Measurements from ENCODE around the gene RIPK4.

DNA sequence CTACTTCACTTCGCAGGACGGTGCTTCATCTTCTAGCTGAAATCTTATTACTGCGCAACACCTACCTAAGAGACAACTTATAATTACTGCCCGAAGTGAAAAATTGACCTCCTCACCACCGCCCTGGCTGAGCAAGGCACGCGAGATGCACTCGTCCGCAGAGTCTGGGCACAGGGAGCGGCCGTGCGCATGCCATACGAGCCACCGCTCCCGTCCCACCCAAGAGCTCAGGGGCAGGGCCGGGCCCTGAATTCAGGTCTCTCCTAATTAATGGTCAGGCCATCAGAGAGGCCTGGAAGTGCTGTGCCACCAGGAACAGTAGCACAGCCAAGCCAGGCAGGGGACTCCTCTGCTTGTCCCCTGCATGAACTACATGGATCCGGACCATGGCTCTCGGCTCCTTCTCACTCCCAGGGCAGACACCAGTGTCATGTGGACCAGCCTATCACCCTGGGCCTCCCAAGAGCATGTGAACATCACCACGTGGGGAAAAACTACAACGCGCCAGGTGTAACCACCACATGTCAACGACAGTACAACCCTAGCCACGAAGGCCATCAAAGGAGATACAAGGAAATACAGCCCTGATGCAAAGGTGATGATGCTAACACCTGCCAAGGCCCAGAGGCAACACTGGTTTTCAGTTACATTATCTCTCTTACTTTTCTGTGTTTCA lies 11.5 kb downstream of the RIPK4 start:
- TF ChIP-seq POLR2A (IDR thresholded peaks at IDR 0.05) (no peak), POLR2AphosphoS5 (IDR thresholded peaks at IDR 0.05) (no peak), EP300 (IDR thresholded peaks at IDR 0.05) (no peak)
- TF ChIP-seq, protein P1, sequence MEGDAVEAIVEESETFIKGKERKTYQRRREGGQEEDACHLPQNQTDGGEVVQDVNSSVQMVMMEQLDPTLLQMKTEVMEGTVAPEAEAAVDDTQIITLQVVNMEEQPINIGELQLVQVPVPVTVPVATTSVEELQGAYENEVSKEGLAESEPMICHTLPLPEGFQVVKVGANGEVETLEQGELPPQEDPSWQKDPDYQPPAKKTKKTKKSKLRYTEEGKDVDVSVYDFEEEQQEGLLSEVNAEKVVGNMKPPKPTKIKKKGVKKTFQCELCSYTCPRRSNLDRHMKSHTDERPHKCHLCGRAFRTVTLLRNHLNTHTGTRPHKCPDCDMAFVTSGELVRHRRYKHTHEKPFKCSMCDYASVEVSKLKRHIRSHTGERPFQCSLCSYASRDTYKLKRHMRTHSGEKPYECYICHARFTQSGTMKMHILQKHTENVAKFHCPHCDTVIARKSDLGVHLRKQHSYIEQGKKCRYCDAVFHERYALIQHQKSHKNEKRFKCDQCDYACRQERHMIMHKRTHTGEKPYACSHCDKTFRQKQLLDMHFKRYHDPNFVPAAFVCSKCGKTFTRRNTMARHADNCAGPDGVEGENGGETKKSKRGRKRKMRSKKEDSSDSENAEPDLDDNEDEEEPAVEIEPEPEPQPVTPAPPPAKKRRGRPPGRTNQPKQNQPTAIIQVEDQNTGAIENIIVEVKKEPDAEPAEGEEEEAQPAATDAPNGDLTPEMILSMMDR (IDR thresholded peaks at IDR 0.05) = no peak
